Nasal cavity respiratory epithelium epithelial cell of viscerocranial mucosa (primary cell): ENCODE data around the gene DCLRE1A. TPM values are rescaled to one million over a fixed set of nuclear protein-coding genes. Genes with fewer than 3 reads are reported as not detected.

Experiments
- total RNA-seq: library from RNA; depleted of rRNA; stranded (reverse); fragments of >200 nt; gene quantifications from 2 replicates; pipeline ENCODE4 v1.2.3, GENCODE V29; 2014

DCLRE1A gene
- 12.0 and 12.9 TPM in 2 replicates for total RNA-seq

GRCh38 chr10:113854013-113854760, at the start of gene DCLRE1A, which contains the start of gene NHLRC2:
DCLRE1A (minus strand) TSS chr10:113854082; CDS start chr10:113853182, 900 bp downstream.
NHLRC2 (plus strand) TSS chr10:113854661; CDS start chr10:113854873, 212 bp downstream.

Other genes starting within 250 kb of the DCLRE1A start
- gene NRAP, start 190.0 kb downstream of the DCLRE1A start, total RNA-seq: not detected in 2 replicates
- gene CASP7, start 174.2 kb downstream of the DCLRE1A start, total RNA-seq: 9.6 and 32.5 TPM in 2 replicates
- 0.28 TPM in 1 of 2 replicates, not detected in the other for gene PLEKHS1, start 102.4 kb downstream of the DCLRE1A start, total RNA-seq
- 11.6 and 19.6 TPM in 2 replicates for gene NHLRC2, start 579 bp upstream of the DCLRE1A start, total RNA-seq
- gene ADRB1, start 189.8 kb upstream of the DCLRE1A start, total RNA-seq: 1.6 and 7.9 TPM in 2 replicates